ENCODE measurements around the gene LOXL3.

DNA sequence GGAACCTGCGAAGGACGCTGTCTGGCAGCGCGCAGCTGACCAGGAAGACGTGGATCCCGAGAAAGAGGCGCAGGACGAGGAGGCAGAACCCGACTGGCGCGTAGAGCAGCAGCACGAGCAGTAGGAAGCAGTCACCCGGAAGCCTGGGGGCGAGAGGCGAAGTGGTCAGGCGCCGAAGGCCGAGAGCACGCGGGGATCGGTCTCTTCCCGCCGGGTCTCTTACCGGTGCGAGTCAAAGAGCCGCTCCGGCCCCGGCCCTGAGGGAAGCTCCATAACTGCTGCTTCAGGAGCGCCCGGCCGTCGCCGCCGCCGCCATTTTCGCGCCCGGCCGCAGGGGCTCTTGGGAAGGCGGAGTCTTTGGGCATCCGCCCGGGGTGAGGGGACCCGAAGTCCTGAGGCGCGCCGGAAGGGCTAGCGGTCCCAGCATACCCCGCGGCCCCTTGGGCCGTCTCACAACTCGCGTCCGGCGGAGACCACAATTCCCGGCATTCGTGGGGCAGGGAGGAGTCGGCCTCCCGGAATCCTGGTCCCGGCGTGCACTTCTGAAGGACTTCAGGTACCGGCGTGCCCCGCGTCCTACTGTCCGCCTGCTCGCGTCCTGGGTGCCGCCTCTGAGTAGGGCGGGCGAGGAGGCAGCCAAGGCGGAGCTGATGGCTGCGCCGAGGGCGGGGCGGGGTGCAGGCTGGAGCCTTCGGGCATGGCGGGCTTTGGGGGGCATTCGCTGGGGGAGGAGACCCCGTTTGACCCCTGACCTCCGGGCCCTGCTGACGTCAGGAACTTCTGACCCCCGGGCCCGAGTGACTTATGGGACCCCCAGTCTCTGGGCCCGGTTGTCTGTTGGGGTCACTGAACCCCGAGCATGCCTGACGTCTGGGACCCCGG lies 24.1 kb downstream of the LOXL3 start, which contains the start of the genes AUP1 and HTRA2:
- no peak for TF ChIP-seq CTCF (tag by site-specific recombination; IDR thresholded peaks at IDR 0.05)
- TF ChIP-seq, protein P1, sequence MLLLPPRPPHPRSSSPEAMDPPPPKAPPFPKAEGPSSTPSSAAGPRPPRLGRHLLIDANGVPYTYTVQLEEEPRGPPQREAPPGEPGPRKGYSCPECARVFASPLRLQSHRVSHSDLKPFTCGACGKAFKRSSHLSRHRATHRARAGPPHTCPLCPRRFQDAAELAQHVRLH (tag by site-specific recombination; IDR thresholded peaks at IDR 0.05): no peak
